Measurements from ENCODE around the gene KCNH6. TPM values are rescaled to one million over a fixed set of nuclear protein-coding genes. Genes with fewer than 3 reads are reported as not detected.
A peak's percentile ranks its signal among the peaks of the same experiment; 100 is the strongest.

KCNH6 gene
- polyA plus RNA-seq, 3 donors = 1.7 to 2.7 (median 2.3) TPM

- DNase-seq (ENCODE audit: extremely low read depth in 1 of 11, low read depth in 9 of 11, low spot score in 4 of 11) = no peak
These were observed 22.4 kb upstream of the KCNH6 start for GRCh38 chr17:63500543-63501390.

GRCh38 chr17:63503341-63503705, 19.8 kb upstream of the KCNH6 start:
- no peak for DNase-seq (ENCODE audit: extremely low read depth in 1 of 11, low read depth in 9 of 11, low spot score in 4 of 11)

GRCh38 chr17:63504261-63504660, 18.9 kb upstream of the KCNH6 start:
- no peak for DNase-seq (ENCODE audit: extremely low read depth in 1 of 11, low read depth in 9 of 11, low spot score in 4 of 11)

- no peak for DNase-seq (ENCODE audit: extremely low read depth in 1 of 11, low read depth in 9 of 11, low spot score in 4 of 11)
These were observed 17.8 kb upstream of the KCNH6 start for GRCh38 chr17:63505341-63505740.

- DNase-seq (ENCODE audit: extremely low read depth in 1 of 11, low read depth in 9 of 11, low spot score in 4 of 11) = no peak
These were observed 16.5 kb upstream of the KCNH6 start for GRCh38 chr17:63506627-63507026.

GRCh38 chr17:63511331-63511730, 11.8 kb upstream of the KCNH6 start:
- no peak for DNase-seq (ENCODE audit: extremely low read depth in 1 of 11, low read depth in 9 of 11, low spot score in 4 of 11)

- DNase-seq (ENCODE audit: extremely low read depth in 1 of 11, low read depth in 9 of 11, low spot score in 4 of 11) = no peak
These were observed 10.8 kb upstream of the KCNH6 start for GRCh38 chr17:63512388-63512787.

GRCh38 chr17:63512896-63513644, 10.1 kb upstream of the KCNH6 start:
- no peak for DNase-seq (ENCODE audit: extremely low read depth in 1 of 11, low read depth in 9 of 11, low spot score in 4 of 11)

- no peak for DNase-seq (ENCODE audit: extremely low read depth in 1 of 11, low read depth in 9 of 11, low spot score in 4 of 11)
These were observed 8.7 kb upstream of the KCNH6 start for GRCh38 chr17:63514477-63514876.

GRCh38 chr17:63514974-63515373, 8.2 kb upstream of the KCNH6 start:
- no peak for DNase-seq (ENCODE audit: extremely low read depth in 1 of 11, low read depth in 9 of 11, low spot score in 4 of 11)

- no peak for DNase-seq (ENCODE audit: extremely low read depth in 1 of 11, low read depth in 9 of 11, low spot score in 4 of 11)
These were observed 7.7 kb upstream of the KCNH6 start for GRCh38 chr17:63515426-63515825.

- DNase-seq (ENCODE audit: extremely low read depth in 1 of 11, low read depth in 9 of 11, low spot score in 4 of 11) = no peak
These were observed 6.0 kb upstream of the KCNH6 start for GRCh38 chr17:63516910-63517824.

GRCh38 chr17:63517825-63518534, 5.2 kb upstream of the KCNH6 start:
- no peak for DNase-seq (ENCODE audit: extremely low read depth in 1 of 11, low read depth in 9 of 11, low spot score in 4 of 11)

GRCh38 chr17:63519116-63519881, 3.9 kb upstream of the KCNH6 start:
- DNase-seq (ENCODE audit: extremely low read depth in 1 of 11, low read depth in 9 of 11, low spot score in 4 of 11) = no peak

- peak in 2 of 11 donors; percentile 38 to 75 for DNase-seq (ENCODE audit: extremely low read depth in 1 of 11, low read depth in 9 of 11, low spot score in 4 of 11)
These were observed 2.9 kb upstream of the KCNH6 start for GRCh38 chr17:63519972-63520882.

GRCh38 chr17:63524051-63524450, 893 bp downstream of the KCNH6 start:
- DNase-seq (ENCODE audit: extremely low read depth in 1 of 11, low read depth in 9 of 11, low spot score in 4 of 11) = no peak

Data from renal cortex interstitium (tissue), 11 donors.